Measurements from ENCODE around the gene DDTL. TPM values are rescaled to one million over a fixed set of nuclear protein-coding genes. Genes with fewer than 3 reads are reported as not detected.
"Not testable (repeated sequence)": the region's sequence is repeated elsewhere in the genome, so short reads cannot be mapped to it uniquely, and the experiment has no call there.

DDTL gene
- total RNA-seq, 2 donors from 2014 or later, result 3.0 to 4.7 TPM

DNA sequence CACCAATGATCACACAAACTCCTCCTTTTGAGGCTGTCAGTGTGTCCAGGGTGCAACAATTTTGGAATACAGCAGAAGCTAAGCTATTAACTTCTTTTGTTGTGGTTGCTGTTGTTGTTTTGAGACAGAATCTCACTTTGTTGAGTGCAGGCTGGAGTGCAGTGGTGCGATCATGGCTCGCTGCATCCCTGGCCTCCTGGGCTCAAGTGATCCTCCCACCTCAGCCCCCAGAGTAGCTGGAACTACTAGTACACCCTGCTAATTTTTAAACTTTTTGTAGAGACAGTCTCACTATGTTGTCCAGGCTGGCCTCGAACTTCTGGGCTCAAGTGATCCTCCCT is 27.7 kb upstream of the DDTL start:
- Histone ChIP-seq H3K9ac (ENCODE audit: low read depth in 2 of 2, low read length in 2 of 2) (no peak overlapping the region), H3K27ac (no peak overlapping the region), H3K4me3 (no peak overlapping the region), H3K4me1 (no peaks in the 10 kb centered on the region), H3K9me3 (no peaks in the 10 kb centered on the region), H3K27me3 (no peaks in the 10 kb centered on the region), H3K36me3 (no peaks in the 10 kb centered on the region)
- no peak for DNase-seq
- intact Hi-C loops (cut with DNase I), result no loop called here
- TF ChIP-seq, protein P1, sequence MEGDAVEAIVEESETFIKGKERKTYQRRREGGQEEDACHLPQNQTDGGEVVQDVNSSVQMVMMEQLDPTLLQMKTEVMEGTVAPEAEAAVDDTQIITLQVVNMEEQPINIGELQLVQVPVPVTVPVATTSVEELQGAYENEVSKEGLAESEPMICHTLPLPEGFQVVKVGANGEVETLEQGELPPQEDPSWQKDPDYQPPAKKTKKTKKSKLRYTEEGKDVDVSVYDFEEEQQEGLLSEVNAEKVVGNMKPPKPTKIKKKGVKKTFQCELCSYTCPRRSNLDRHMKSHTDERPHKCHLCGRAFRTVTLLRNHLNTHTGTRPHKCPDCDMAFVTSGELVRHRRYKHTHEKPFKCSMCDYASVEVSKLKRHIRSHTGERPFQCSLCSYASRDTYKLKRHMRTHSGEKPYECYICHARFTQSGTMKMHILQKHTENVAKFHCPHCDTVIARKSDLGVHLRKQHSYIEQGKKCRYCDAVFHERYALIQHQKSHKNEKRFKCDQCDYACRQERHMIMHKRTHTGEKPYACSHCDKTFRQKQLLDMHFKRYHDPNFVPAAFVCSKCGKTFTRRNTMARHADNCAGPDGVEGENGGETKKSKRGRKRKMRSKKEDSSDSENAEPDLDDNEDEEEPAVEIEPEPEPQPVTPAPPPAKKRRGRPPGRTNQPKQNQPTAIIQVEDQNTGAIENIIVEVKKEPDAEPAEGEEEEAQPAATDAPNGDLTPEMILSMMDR (IDR thresholded peaks at IDR 0.05), result no peak

DNA sequence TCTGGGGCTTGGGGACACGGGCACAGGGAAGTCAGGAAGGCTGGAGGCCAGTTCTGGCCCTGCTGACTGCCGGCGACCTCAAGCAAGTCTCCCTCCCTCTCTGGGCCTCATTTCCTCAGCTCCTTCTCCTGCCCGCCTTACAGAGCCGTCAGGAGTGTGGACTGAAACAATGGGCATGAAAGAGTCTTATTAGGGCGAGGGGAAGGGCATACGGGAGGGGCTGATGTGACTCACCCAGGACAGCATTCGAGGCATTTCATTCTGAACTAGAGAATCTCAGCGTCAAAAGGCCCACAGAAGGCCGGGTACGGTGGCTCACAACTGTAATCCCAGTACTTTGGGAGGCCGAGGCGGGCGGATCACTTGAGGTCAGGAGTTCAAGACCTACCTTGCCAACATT is 26.5 kb upstream of the DDTL start:
- H3K27ac ChIP-seq; H3K9ac ChIP-seq (ENCODE audit: low read depth in 2 of 2, low read length in 2 of 2); intact Hi-C loops (cut with DNase I); DNase-seq; H3K36me3 ChIP-seq; H3K4me3 ChIP-seq; H3K9me3 ChIP-seq; H3K4me1 ChIP-seq; H3K27me3 ChIP-seq: not testable (repeated sequence)

DNA sequence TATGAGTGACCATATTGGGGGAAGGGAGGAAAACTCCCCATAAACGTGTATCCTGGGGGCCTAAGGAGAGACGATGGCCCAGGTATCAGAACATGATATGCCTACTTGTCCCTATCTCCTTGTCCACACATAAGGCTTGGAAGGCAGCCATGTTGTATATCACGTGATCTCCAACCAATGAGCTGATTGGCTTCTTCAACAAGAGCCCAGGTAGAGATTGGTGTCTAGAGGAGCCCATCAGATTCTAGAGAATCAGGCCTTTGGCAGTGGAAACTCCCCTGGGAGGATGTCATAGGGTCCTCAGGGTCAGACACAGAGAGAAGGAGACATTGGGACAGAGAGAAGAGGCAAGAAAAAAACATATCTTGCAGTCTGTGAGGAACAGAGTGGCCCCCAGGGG is 19.3 kb upstream of the DDTL start:
- H3K9me3 ChIP-seq; H3K4me3 ChIP-seq; H3K36me3 ChIP-seq; H3K27ac ChIP-seq; DNase-seq; H3K27me3 ChIP-seq; H3K4me1 ChIP-seq; H3K9ac ChIP-seq (ENCODE audit: low read depth in 2 of 2, low read length in 2 of 2); intact Hi-C loops (cut with DNase I): not testable (repeated sequence)

DNA sequence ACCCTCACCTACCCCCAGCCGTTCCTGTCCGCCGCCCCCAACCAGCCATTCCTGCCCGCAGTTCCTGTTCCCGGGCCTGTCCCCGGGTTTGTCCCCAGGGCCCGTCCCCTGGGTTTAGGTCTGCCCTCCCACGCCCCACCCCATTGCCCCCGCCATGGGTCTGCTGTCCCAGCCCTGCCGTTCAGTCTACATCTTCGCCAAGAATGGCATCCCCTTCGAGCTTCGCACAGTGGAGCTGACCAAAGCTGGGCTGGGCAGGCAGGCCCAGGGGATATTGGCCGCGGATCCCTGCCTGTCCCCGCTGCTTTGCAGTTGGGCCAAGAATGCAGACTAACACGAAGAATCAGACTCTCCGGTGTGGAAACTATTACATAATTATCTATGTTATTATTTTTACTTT is 16.9 kb upstream of the DDTL start:
- intact Hi-C loops (cut with DNase I); H3K4me1 ChIP-seq; H3K9ac ChIP-seq (ENCODE audit: low read depth in 2 of 2, low read length in 2 of 2); H3K9me3 ChIP-seq; DNase-seq; H3K27me3 ChIP-seq; H3K36me3 ChIP-seq; H3K27ac ChIP-seq; H3K4me3 ChIP-seq: not testable (repeated sequence)

DNA sequence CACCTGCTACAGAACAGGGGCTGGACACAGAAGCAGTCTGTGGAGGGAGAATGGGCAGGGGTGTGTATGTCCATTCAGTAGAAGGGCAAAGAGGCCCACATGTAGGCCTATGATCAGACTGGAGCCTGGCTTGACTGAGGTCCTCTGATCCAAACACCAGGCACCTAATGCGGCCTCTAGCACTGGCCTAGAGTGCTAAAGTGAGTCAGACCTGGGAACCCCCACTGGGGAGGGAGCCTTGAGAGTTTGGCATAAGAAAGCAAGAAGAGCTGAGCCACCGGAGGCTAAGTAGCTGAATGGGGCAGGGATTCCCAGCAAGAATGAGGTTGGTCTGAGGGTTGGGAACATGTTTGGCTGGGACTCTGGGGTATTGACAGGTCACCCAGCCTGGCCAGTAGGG is 15.3 kb upstream of the DDTL start:
- intact Hi-C loops (cut with DNase I); H3K27me3 ChIP-seq; DNase-seq; H3K27ac ChIP-seq; H3K9me3 ChIP-seq; H3K4me1 ChIP-seq; H3K36me3 ChIP-seq; H3K9ac ChIP-seq (ENCODE audit: low read depth in 2 of 2, low read length in 2 of 2); H3K4me3 ChIP-seq: not testable (repeated sequence)

DNA sequence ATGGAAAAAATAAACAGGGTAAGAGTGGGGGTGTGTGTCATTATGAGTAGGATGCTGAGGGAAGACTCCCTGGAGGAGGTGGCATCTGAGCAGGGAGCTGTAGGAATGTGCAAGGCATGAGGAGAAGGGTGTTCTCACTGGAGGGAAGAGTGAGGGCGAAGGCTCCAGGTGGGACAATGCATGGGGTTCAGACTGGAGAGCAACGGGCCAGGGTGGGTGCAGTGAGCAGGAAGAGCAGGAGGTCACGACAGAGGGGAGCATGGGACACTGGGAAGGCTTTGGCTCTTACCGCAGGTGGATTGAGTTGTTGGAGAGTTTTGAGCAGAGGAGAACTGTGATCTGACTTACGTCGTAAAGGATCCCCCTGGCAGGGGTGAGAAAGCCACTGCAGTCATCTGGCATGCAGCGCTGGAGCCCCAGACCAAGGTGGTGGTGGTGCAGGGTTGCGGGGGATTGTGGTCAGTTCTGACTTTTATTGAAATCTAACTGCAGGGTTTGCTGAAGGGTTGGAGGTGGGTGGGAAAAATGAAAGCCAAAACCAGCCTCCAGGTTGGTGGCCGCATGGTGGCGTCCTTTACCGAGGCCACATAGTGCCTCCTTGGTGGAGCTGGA is 13.8 kb upstream of the DDTL start:
- intact Hi-C loops (cut with DNase I); H3K9me3 ChIP-seq; H3K4me3 ChIP-seq: not testable (repeated sequence)

DNA sequence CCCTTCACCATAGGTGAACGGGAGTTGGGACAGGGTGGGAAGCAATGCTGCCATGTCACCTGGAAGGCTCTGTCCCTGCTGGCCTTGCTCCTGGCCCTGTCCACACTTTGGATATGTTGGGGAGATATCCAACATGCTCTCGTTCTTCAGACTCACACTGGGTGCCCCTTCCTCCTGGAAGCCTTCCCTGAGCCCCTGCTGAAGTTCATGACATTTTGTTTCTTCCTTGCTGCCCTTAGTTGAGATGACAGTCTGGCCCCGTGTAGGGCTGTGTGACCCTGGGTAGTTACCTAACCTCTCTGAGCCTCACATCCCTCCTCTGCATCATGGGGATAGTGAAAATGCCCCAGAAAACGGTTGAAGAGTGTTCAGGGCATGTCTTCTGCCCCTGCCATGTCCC is 13.2 kb upstream of the DDTL start:
- H3K4me3 ChIP-seq; H3K27ac ChIP-seq; H3K27me3 ChIP-seq; DNase-seq; H3K9ac ChIP-seq (ENCODE audit: low read depth in 2 of 2, low read length in 2 of 2); H3K4me1 ChIP-seq; intact Hi-C loops (cut with DNase I); H3K36me3 ChIP-seq; H3K9me3 ChIP-seq: not testable (repeated sequence)

More for the DNA sequence above, 13.8 kb upstream of the DDTL start:
- not testable (repeated sequence) for H3K4me1 ChIP-seq; H3K27ac ChIP-seq; DNase-seq; H3K27me3 ChIP-seq; H3K9ac ChIP-seq (ENCODE audit: low read depth in 2 of 2, low read length in 2 of 2); H3K36me3 ChIP-seq

DNA sequence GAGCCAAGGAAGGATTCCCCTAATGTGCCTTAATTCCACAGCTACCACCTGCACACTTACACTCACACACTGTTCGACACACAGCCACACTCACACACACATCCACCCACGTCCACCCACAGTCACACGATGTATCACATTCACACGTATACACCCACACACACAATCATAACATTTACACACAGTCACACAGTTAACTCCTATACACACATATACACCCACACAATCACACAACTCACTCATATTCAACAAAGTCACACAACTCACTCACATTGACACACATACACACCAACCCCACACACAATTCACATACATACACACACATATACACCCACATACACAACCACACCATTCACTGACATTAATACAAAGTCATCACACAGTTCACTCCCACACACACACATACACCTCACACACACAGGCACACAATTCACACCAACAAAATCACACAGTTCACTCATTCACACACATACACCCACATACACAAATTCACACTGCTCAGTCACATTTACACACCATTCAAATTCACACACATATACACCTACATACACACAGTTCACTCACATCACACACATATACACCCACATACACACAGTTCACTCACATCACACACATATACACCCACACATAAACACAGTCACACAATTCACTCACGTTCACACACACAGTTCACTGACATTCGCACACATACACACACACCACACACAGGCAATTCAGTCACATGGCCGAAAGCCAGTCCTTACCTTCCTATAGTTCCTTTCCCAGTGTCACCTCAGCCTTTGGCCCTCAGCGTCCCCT is 12.3 kb upstream of the DDTL start:
- H3K4me1 ChIP-seq; H3K9me3 ChIP-seq; H3K4me3 ChIP-seq; intact Hi-C loops (cut with DNase I); H3K9ac ChIP-seq (ENCODE audit: low read depth in 2 of 2, low read length in 2 of 2); H3K36me3 ChIP-seq; DNase-seq; H3K27me3 ChIP-seq; H3K27ac ChIP-seq: not testable (repeated sequence)

DNA sequence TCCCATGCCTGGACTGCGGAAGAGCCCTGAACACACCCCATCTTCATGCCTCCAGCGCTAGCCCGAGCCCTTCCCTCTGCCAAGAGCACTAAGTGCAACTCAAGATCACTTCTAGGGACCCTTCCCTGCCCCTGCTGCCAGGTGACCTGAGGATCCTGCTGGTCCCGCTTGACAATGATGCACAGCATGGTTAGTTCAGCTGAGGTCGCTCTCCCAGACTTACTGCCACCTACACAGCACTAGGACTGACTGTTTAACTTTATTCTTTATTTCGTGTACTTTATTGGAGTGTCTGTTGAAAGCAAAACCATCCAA is 11.7 kb upstream of the DDTL start:
- H3K4me1 ChIP-seq; DNase-seq; H3K27ac ChIP-seq; H3K27me3 ChIP-seq; H3K36me3 ChIP-seq; H3K4me3 ChIP-seq; H3K9ac ChIP-seq (ENCODE audit: low read depth in 2 of 2, low read length in 2 of 2); H3K9me3 ChIP-seq: not testable (repeated sequence)
- intact Hi-C loops (cut with DNase I), result loop anchor here (5.0 kb wide), 1 partner anchor 93 kb away; no protein-coding TSS in a partner anchor

DNA sequence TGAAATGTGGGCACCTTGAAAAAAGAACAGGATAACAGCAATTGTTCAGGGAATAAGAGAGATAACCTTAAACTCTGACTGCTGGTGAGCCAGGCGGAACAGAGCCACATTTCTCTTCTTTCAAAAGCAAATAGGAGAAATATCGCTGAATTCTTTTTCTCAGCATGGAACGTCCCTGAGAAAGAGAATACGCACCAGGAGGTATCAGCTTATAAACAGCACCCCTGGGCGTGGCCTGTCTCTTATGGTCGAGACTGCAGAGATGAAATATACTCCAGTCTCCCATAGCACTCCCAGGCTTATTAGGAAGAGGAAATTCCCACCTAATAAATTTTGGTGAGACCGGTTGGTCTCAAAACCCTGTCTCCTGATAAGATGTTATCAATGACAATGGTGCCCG is 10.8 kb upstream of the DDTL start:
- not testable (repeated sequence) for H3K27me3 ChIP-seq; H3K9me3 ChIP-seq; H3K27ac ChIP-seq; H3K4me1 ChIP-seq; H3K4me3 ChIP-seq; H3K36me3 ChIP-seq; DNase-seq; H3K9ac ChIP-seq (ENCODE audit: low read depth in 2 of 2, low read length in 2 of 2)
- intact Hi-C loops (cut with DNase I), result loop anchor here (5.0 kb wide), 1 partner anchor 94 kb away; no protein-coding TSS in a partner anchor

All from colonic mucosa (tissue), 4 donors.